ENCODE results near the gene ZSWIM1.

The ZSWIM1 gene

GRCh38 chr20:45904583-45905504 lies 23.8 kb downstream of the ZSWIM1 start:
- Histone ChIP-seq H3K36me3 (replicated peaks; ENCODE audit: insufficient read depth, low read length) (no peaks in the 10 kb centered on the region), H3K27ac (ENCODE audit: low read length) (no peak overlapping the region), H3K79me2 (ENCODE audit: low read length) (no peaks in the 10 kb centered on the region), H2AFZ (ENCODE audit: low read length) (no peak overlapping the region), H3K4me1 (ENCODE audit: low read length) (no peaks in the 10 kb centered on the region), H3K9me3 (replicated peaks; ENCODE audit: insufficient read depth, low read length) (no peaks in the 10 kb centered on the region), H3F3A (ENCODE audit: insufficient read depth, low read length) (no peaks in the 10 kb centered on the region), H3K4me3 (ENCODE audit: low read length) (no peak overlapping the region), H3K9ac (ENCODE audit: low read length) (no peak overlapping the region), H3K27me3 (replicated peaks; ENCODE audit: insufficient read depth, low read length) (no peaks in the 10 kb centered on the region), H4K20me1 (ENCODE audit: insufficient read depth, low read length) (no peaks in the 10 kb centered on the region), H3K4me2 (ENCODE audit: low read depth, low read length) (no peak overlapping the region), H3K9me2 (replicated peaks; ENCODE audit: insufficient read depth, low read length) (no peaks in the 10 kb centered on the region)
- no peak for TF ChIP-seq EZH2 (optimal IDR thresholded peaks at IDR 0.05; ENCODE audit: low read depth, low read length)
- no peak for TF ChIP-seq CTCF (IDR thresholded peaks at IDR 0.05; ENCODE audit: low read length)
- TF ChIP-seq EZH2phosphoT487 (IDR thresholded peaks at IDR 0.05; ENCODE audit: low read length), result no peak
- DNase-seq, result no peak

- Histone ChIP-seq H3K4me3 (ENCODE audit: low read length) (no peak overlapping the region), H3K79me2 (ENCODE audit: low read length) (no peaks in the 10 kb centered on the region), H3K9ac (ENCODE audit: low read length) (no peak overlapping the region), H3F3A (ENCODE audit: insufficient read depth, low read length) (no peaks in the 10 kb centered on the region), H3K27me3 (replicated peaks; ENCODE audit: insufficient read depth, low read length) (no peaks in the 10 kb centered on the region), H4K20me1 (ENCODE audit: insufficient read depth, low read length) (no peaks in the 10 kb centered on the region), H3K4me1 (ENCODE audit: low read length) (no peaks in the 10 kb centered on the region), H3K4me2 (ENCODE audit: low read depth, low read length) (no peak overlapping the region), H3K27ac (ENCODE audit: low read length) (no peak overlapping the region), H2AFZ (ENCODE audit: low read length) (no peak overlapping the region), H3K9me3 (replicated peaks; ENCODE audit: insufficient read depth, low read length) (no peaks in the 10 kb centered on the region), H3K9me2 (replicated peaks; ENCODE audit: insufficient read depth, low read length) (no peaks in the 10 kb centered on the region), H3K36me3 (replicated peaks; ENCODE audit: insufficient read depth, low read length) (no peaks in the 10 kb centered on the region)
- DNase-seq, result no peak
- TF ChIP-seq CTCF (IDR thresholded peaks at IDR 0.05; ENCODE audit: low read length) (no peak), EZH2phosphoT487 (IDR thresholded peaks at IDR 0.05; ENCODE audit: low read length) (no peak), EZH2 (optimal IDR thresholded peaks at IDR 0.05; ENCODE audit: low read depth, low read length) (no peak)
Observed at GRCh38 chr20:45905505-45906079, 24.6 kb downstream of the ZSWIM1 start.

- Histone ChIP-seq H3K9me2 (replicated peaks; ENCODE audit: insufficient read depth, low read length) (no peaks in the 10 kb centered on the region), H4K20me1 (ENCODE audit: insufficient read depth, low read length) (no peaks in the 10 kb centered on the region), H3K27me3 (replicated peaks; ENCODE audit: insufficient read depth, low read length) (peaks cover 13% of the 10 kb centered on the region; the same call in 1 of the 2 replicates), H3K79me2 (ENCODE audit: low read length) (no peaks in the 10 kb centered on the region), H3K27ac (ENCODE audit: low read length) (no peak overlapping the region), H3K4me1 (ENCODE audit: low read length) (peaks cover 3% of the 10 kb centered on the region; the same call in 1 of the 2 replicates), H3F3A (ENCODE audit: insufficient read depth, low read length) (no peaks in the 10 kb centered on the region), H2AFZ (ENCODE audit: low read length) (no peak overlapping the region), H3K4me2 (ENCODE audit: low read depth, low read length) (no peak overlapping the region), H3K9ac (ENCODE audit: low read length) (no peak overlapping the region), H3K36me3 (replicated peaks; ENCODE audit: insufficient read depth, low read length) (no peaks in the 10 kb centered on the region), H3K9me3 (replicated peaks; ENCODE audit: insufficient read depth, low read length) (no peaks in the 10 kb centered on the region), H3K4me3 (ENCODE audit: low read length) (no peak overlapping the region)
- DNase-seq, result no peak
- TF ChIP-seq EZH2 (optimal IDR thresholded peaks at IDR 0.05; ENCODE audit: low read depth, low read length) (no peak), EZH2phosphoT487 (IDR thresholded peaks at IDR 0.05; ENCODE audit: low read length) (no peak), CTCF (IDR thresholded peaks at IDR 0.05; ENCODE audit: low read length) (no peak)
Observed at GRCh38 chr20:45907219-45907948, 26.4 kb downstream of the ZSWIM1 start.
